ENCODE measurements around the gene ACTL10. TPM values are rescaled to one million over a fixed set of nuclear protein-coding genes. Genes with fewer than 3 reads are reported as not detected.

Gene ACTL10
- total and polyA plus RNA-seq, 2 of the 13 experiments (the other 11 are each of a cell fraction or from before 2014, with no cell fraction given) = not detected

GRCh38 chr20:33673410-33674293, 6.9 kb downstream of the ACTL10 start (continued):
- TF ChIP-seq PRDM10 (CRISPR knock-in tag; IDR thresholded peaks at IDR 0.05; ENCODE audit: low read depth) (peak; percentile 17; the same call in 1 of the 2 replicates), ATF3 (CRISPR knock-in tag; IDR thresholded peaks at IDR 0.05) (no peak), ZNF607 (CRISPR knock-in tag; IDR thresholded peaks at IDR 0.05; ENCODE audit: borderline replicate concordance) (peak; percentile 43; the same call in 1 of the 2 replicates), NCOA2 (CRISPR knock-in tag; IDR thresholded peaks at IDR 0.05) (no peak)
